Mesothelial cell of epicardium (in vitro differentiated cells): ENCODE measurements around the gene SLC1A4. TPM values are rescaled to one million over a fixed set of nuclear protein-coding genes. Genes with fewer than 3 reads are reported as not detected.

Experiments used
- DNase-seq, 2 experiments: peaks; one replicate each; pipeline ENCODE4 v3.0.0; 2021; ENCODE audit warnings: low spot score in 2 of 2; ENCODE audit not compliant: unreplicated experiment in 2 of 2
- H3K27ac Mint-ChIP-seq: 2 replicates; pipeline ENCODE4 v1.8.0; 2021; ENCODE audit warnings: mixed read lengths
- H3K27me3 Mint-ChIP-seq: 2 replicates; pipeline ENCODE4 v1.8.0; 2021; ENCODE audit warnings: low read depth, mixed read lengths
- H3K36me3 Mint-ChIP-seq: 2 replicates; pipeline ENCODE4 v1.8.0; 2021; ENCODE audit warnings: mixed read lengths
- H3K4me1 Mint-ChIP-seq: 2 replicates; pipeline ENCODE4 v1.8.0; 2021; ENCODE audit warnings: mixed read lengths
- H3K4me3 Mint-ChIP-seq: 2 replicates; pipeline ENCODE4 v1.8.0; 2021; ENCODE audit warnings: mild to moderate bottlenecking, moderate library complexity, mixed read lengths
- H3K9me3 Mint-ChIP-seq: 2 replicates; pipeline ENCODE4 v1.8.0; 2021; ENCODE audit warnings: mixed read lengths
- total RNA-seq: library from RNA; stranded (reverse); gene quantifications from 3 replicates; pipeline ENCODE4 v1.2.1, GENCODE V29; 2021
- TF ChIP-seq, protein P1 (sequence below): fragments of 200-600 bp; sonication (generic); IDR thresholded peaks from one replicate; pipeline ENCODE4 v1.5.0; 2021; ENCODE audit warnings: antibody characterized with exemption; ENCODE audit not compliant: unreplicated experiment

SLC1A4 gene
- total RNA-seq, 1 donor from 2014 or later: 5.3 TPM

- Mint-ChIP-seq H3K4me3 (peak overlapping the region; percentile 66), H3K27ac (no peak overlapping the region), H3K4me1 (peaks cover 23% of the 10 kb centered on the region), H3K27me3 (peaks cover 27% of the 10 kb centered on the region), H3K36me3 (no peaks in the 10 kb centered on the region), H3K9me3 (no peaks in the 10 kb centered on the region)
- TF ChIP-seq, protein P1, sequence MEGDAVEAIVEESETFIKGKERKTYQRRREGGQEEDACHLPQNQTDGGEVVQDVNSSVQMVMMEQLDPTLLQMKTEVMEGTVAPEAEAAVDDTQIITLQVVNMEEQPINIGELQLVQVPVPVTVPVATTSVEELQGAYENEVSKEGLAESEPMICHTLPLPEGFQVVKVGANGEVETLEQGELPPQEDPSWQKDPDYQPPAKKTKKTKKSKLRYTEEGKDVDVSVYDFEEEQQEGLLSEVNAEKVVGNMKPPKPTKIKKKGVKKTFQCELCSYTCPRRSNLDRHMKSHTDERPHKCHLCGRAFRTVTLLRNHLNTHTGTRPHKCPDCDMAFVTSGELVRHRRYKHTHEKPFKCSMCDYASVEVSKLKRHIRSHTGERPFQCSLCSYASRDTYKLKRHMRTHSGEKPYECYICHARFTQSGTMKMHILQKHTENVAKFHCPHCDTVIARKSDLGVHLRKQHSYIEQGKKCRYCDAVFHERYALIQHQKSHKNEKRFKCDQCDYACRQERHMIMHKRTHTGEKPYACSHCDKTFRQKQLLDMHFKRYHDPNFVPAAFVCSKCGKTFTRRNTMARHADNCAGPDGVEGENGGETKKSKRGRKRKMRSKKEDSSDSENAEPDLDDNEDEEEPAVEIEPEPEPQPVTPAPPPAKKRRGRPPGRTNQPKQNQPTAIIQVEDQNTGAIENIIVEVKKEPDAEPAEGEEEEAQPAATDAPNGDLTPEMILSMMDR: no peak
- no peak for DNase-seq
These were observed 899 bp downstream of the SLC1A4 start for GRCh38 chr2:64989982-64990614.

- Mint-ChIP-seq H3K4me1 (peaks cover 23% of the 10 kb centered on the region), H3K27me3 (peaks cover 27% of the 10 kb centered on the region), H3K27ac (no peak overlapping the region), H3K9me3 (no peaks in the 10 kb centered on the region), H3K36me3 (no peaks in the 10 kb centered on the region), H3K4me3 (peak overlapping the region; percentile 66)
- TF ChIP-seq, protein P1: no peak
- no peak for DNase-seq
These were observed 1.7 kb downstream of the SLC1A4 start for GRCh38 chr2:64990876-64991275.

GRCh38 chr2:64992218-64992617 lies 3.0 kb downstream of the SLC1A4 start:
- TF ChIP-seq, protein P1: no peak
- H3K9me3 Mint-ChIP-seq: no peaks in the 10 kb centered on the region
- peaks cover 27% of the 10 kb centered on the region for H3K27me3 Mint-ChIP-seq
- no peaks in the 10 kb centered on the region for H3K36me3 Mint-ChIP-seq
- no peak overlapping the region for H3K4me3 Mint-ChIP-seq
- peaks cover 16% of the 10 kb centered on the region for H3K4me1 Mint-ChIP-seq
- H3K27ac Mint-ChIP-seq: no peak overlapping the region
- no peak for DNase-seq

DNA sequence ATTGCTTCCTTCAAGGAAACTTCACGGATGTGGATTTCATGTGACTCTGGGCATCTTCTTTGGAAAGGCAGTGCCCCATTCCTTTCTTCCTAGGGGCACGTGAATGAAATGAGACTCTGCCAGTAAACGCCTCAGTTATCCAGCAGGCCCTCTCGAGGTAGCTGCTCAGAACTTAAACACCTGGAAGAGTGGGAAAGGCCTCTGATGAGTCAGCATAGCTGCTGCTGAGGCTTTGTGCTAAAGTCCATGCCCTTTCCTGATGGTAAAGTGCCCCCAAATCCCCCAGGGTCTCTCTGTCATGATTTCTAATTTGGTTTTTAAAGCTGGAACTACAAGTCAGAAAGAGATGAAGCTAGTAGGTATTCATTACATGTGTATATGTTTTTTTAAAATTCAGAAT lies 3.8 kb downstream of the SLC1A4 start:
- DNase-seq: no peak
- Mint-ChIP-seq H3K4me1 (peaks cover 10% of the 10 kb centered on the region), H3K27ac (no peak overlapping the region), H3K27me3 (peaks cover 27% of the 10 kb centered on the region), H3K4me3 (no peak overlapping the region), H3K36me3 (no peaks in the 10 kb centered on the region), H3K9me3 (no peaks in the 10 kb centered on the region)
- TF ChIP-seq, protein P1: no peak

GRCh38 chr2:64995041-64995440 lies 5.8 kb downstream of the SLC1A4 start:
- TF ChIP-seq, protein P1: no peak
- H3K27ac Mint-ChIP-seq: no peak overlapping the region
- H3K4me3 Mint-ChIP-seq: no peak overlapping the region
- H3K4me1 Mint-ChIP-seq: peaks cover 8% of the 10 kb centered on the region
- H3K27me3 Mint-ChIP-seq: peaks cover 21% of the 10 kb centered on the region
- no peaks in the 10 kb centered on the region for H3K9me3 Mint-ChIP-seq
- no peaks in the 10 kb centered on the region for H3K36me3 Mint-ChIP-seq
- DNase-seq: no peak

GRCh38 chr2:64996871-64997307 lies 7.7 kb downstream of the SLC1A4 start:
- Mint-ChIP-seq H3K27me3 (peaks cover 8% of the 10 kb centered on the region), H3K4me3 (no peak overlapping the region), H3K9me3 (no peaks in the 10 kb centered on the region), H3K27ac (peak overlapping the region; percentile 60), H3K36me3 (no peaks in the 10 kb centered on the region), H3K4me1 (peaks cover 7% of the 10 kb centered on the region)
- TF ChIP-seq, protein P1: no peak
- no peak for DNase-seq
